Erythroblast (primary cell): ENCODE data around the gene SHISA6.

Source experiments
- GATA1 ChIP-seq: IDR thresholded peaks from 2 replicates; pipeline ENCODE4 v1.6.1; 2011; ENCODE audit warnings: low read depth, mild to moderate bottlenecking, control low read depth, low read length, moderate library complexity
- POLR2A ChIP-seq: IDR thresholded peaks from 2 replicates; pipeline ENCODE4 v1.6.1; 2011; ENCODE audit warnings: mild to moderate bottlenecking, low read length

GRCh38 chr17:11285946-11286345, 44.9 kb downstream of the SHISA6 start:
- TF ChIP-seq POLR2A: no peak
- TF ChIP-seq GATA1: no peak
